IMR-90 (cell line): ENCODE results near the gene IFT43. TPM values are rescaled to one million over a fixed set of nuclear protein-coding genes. Genes with fewer than 3 reads are reported as not detected.

Source experiments
- ATAC-seq: fragments of 200-7000 bp; cut with Tn5 transposase; 2 replicates; pipeline ENCODE4 v1.9.1; 2020; ENCODE audit warnings: low read depth, mild to moderate bottlenecking, moderate library complexity
- BruUV-seq: library from RNA; stranded (reverse); fragments of 400-500 nt; replicated peaks from 2 replicates; lab custom pipeline; 2021; lab: Mats Ljungman, UMichigan
- CTCF ChIA-PET: fragments of 300-600 bp; formaldehyde crosslinking; extraction: SDS; loops from one replicate; lab custom pipeline; 2021; ENCODE audit warnings: antibody characterized with exemption; lab: Yijun Ruan, JAX
- POLR2A ChIA-PET: fragments of 300-600 bp; sonication (Branson Sonifier 250); formaldehyde crosslinking; loops from one replicate; lab custom pipeline; 2022; ENCODE audit warnings: antibody characterized with exemption; ENCODE audit not compliant: unreplicated experiment; lab: Charles Lee
- DNase-seq: peaks from one replicate; pipeline ENCODE4 v3.0.0; 2013
- H2AFZ ChIP-seq: replicated peaks from 2 replicates; pipeline ENCODE3; 2013; ENCODE audit warnings: low read length, mild to moderate bottlenecking; ENCODE audit not compliant: poor library complexity
- H2AK5ac ChIP-seq: 2 replicates; pipeline ENCODE4 v1.6.1; 2013; ENCODE audit warnings: low read depth, low read length, inconsistent platforms
- H2AK9ac ChIP-seq: replicated peaks from 2 replicates; pipeline ENCODE3; 2013; ENCODE audit warnings: mild to moderate bottlenecking, low read depth, low read length, moderate library complexity; ENCODE audit not compliant: poor library complexity
- H2BK120ac ChIP-seq: 2 replicates; pipeline ENCODE4 v1.6.1; 2013; ENCODE audit warnings: low read depth, low read length, inconsistent platforms
- H2BK15ac ChIP-seq: 3 replicates; pipeline ENCODE4 v1.6.1; 2013; ENCODE audit warnings: low read depth, low read length, inconsistent platforms
- H2BK20ac ChIP-seq: 2 replicates; pipeline ENCODE4 v1.6.1; 2013; ENCODE audit warnings: low read depth, mild to moderate bottlenecking, inconsistent platforms, low read length, moderate library complexity
- H2BK5ac ChIP-seq: 2 replicates; pipeline ENCODE4 v1.6.1; 2013; ENCODE audit warnings: mild to moderate bottlenecking, low read depth, low read length, inconsistent platforms; ENCODE audit not compliant: poor library complexity, severe bottlenecking
- H3K14ac ChIP-seq: replicated peaks from 2 replicates; pipeline ENCODE4 v1.6.1; 2013; ENCODE audit warnings: low read depth, low read length, inconsistent platforms
- H3K18ac ChIP-seq: 2 replicates; pipeline ENCODE4 v1.6.1; 2013; ENCODE audit warnings: low read depth, low read length, control low read depth
- H3K23ac ChIP-seq: 2 replicates; pipeline ENCODE4 v1.6.1; 2013; ENCODE audit warnings: low read depth, low read length, inconsistent platforms
- H3K27ac ChIP-seq: 2 replicates; pipeline ENCODE4 v1.5.1; 2013; ENCODE audit warnings: mild to moderate bottlenecking, control low read depth, low read length; ENCODE audit not compliant: insufficient read depth
- H3K27me3 ChIP-seq: 2 replicates; pipeline ENCODE4 v1.6.1; 2013; ENCODE audit warnings: low read length; ENCODE audit not compliant: control insufficient read depth, insufficient read depth
- H3K36me3 ChIP-seq: 2 replicates; pipeline ENCODE4 v1.6.1; 2013; ENCODE audit warnings: low read length, mixed read lengths; ENCODE audit not compliant: control insufficient read depth, insufficient read depth
- H3K4ac ChIP-seq: 2 replicates; pipeline ENCODE4 v1.6.1; 2013; ENCODE audit warnings: low read depth, low read length, inconsistent platforms
- H3K4me1 ChIP-seq: 2 replicates; pipeline ENCODE4 v1.6.1; 2013; ENCODE audit warnings: low read length, mixed read lengths; ENCODE audit not compliant: control insufficient read depth, insufficient read depth
- H3K4me2 ChIP-seq: 2 replicates; pipeline ENCODE4 v1.6.1; 2013; ENCODE audit warnings: low read depth, mild to moderate bottlenecking, control low read depth, low read length, moderate library complexity
- H3K4me3 ChIP-seq: 2 replicates; pipeline ENCODE4 v1.5.1; 2013; ENCODE audit warnings: low read depth, mild to moderate bottlenecking, control low read depth, low read length, moderate library complexity; ENCODE audit not compliant: insufficient read depth
- H3K56ac ChIP-seq: 2 replicates; pipeline ENCODE4 v1.6.1; 2013; ENCODE audit warnings: low read length, inconsistent platforms; ENCODE audit not compliant: insufficient read depth; ENCODE audit errors: extremely low read depth
- H3K79me1 ChIP-seq, 2 experiments: 2 replicates each; pipeline ENCODE4 v1.6.1; 2013; ENCODE audit warnings: low read length in 2 of 2, inconsistent platforms in 1 of 2, low read depth in 1 of 2
- H3K9ac ChIP-seq: 2 replicates; pipeline ENCODE4 v1.6.1; 2013; ENCODE audit warnings: low read depth, low read length, control low read depth
- H3K9me1 ChIP-seq: 2 replicates; pipeline ENCODE4 v1.6.1; 2013; ENCODE audit warnings: low read length, inconsistent platforms; ENCODE audit not compliant: insufficient read depth
- H3K9me3 ChIP-seq: 2 replicates; pipeline ENCODE4 v1.6.1; 2013; ENCODE audit warnings: low read length; ENCODE audit not compliant: control insufficient read depth, insufficient read depth
- H4K20me1 ChIP-seq: 2 replicates; pipeline ENCODE4 v1.6.1; 2013; ENCODE audit warnings: low read length, inconsistent platforms; ENCODE audit not compliant: insufficient read depth
- H4K5ac ChIP-seq: 2 replicates; pipeline ENCODE4 v1.6.1; 2013; ENCODE audit warnings: mild to moderate bottlenecking, low read depth, low read length, control low read depth
- H4K8ac ChIP-seq, 2 experiments: 2 replicates each; pipeline ENCODE4 v1.6.1; 2013; ENCODE audit warnings: low read depth in 2 of 2, low read length in 2 of 2, control low read depth in 1 of 2, inconsistent platforms in 1 of 2
- H4K91ac ChIP-seq: 2 replicates; pipeline ENCODE4 v1.6.1; 2013; ENCODE audit warnings: low read depth, low read length, inconsistent platforms; ENCODE audit not compliant: insufficient read depth
- NFE2L2 ChIP-seq: fragments of 150-350 bp; IDR thresholded peaks from 2 replicates; pipeline ENCODE4 v1.6.1; 2016; ENCODE audit warnings: low read depth, mild to moderate bottlenecking, low read length
- POLR2A ChIP-seq: IDR thresholded peaks from 2 replicates; pipeline ENCODE4 v1.6.1; 2012; ENCODE audit warnings: mild to moderate bottlenecking, low read depth, low read length
- RAD21 ChIP-seq: IDR thresholded peaks from 2 replicates; pipeline ENCODE4 v1.6.1; 2012; ENCODE audit warnings: low read length, improper control_type of control experiment
- WGBS, 2 experiments: methylation state at CpG; one replicate each; pipeline versions ENCODE4 v1.1.5 to v1.1.7; 2013; ENCODE audit warnings: missing lambda C conversion rate in 2 of 2; ENCODE audit not compliant: insufficient read length in 1 of 2; ENCODE audit errors: extremely low coverage in 2 of 2; 5-methylcytosine and 5-hydroxymethylcytosine counted together
- dilution Hi-C: fragments of 300-500 bp; cut with HindIII; formaldehyde crosslinking; loops from one replicate; pipeline ENCODE4 v1.14.3; 2018; ENCODE audit warnings: low sequenced_read_pairs; ENCODE audit not compliant: unreplicated experiment
- in situ Hi-C: fragments of 300-500 bp; cut with MboI; formaldehyde crosslinking; loops from 3 replicates; pipeline ENCODE4 v1.14.3; 2019; ENCODE audit warnings: low sequenced_read_pairs, inconsistent platforms, mixed read lengths
- intact Hi-C: fragments of 100-400 bp; cut with micrococcal nuclease; formaldehyde crosslinking; loops from 2 replicates; pipeline ENCODE4 v1.10.0; 2022
- polyA plus RNA-seq, 3 experiments: library from polyadenylated mRNA; depleted of rRNA; stranded (reverse); fragments of >200 nt; gene quantifications; 2 replicates each; pipeline ENCODE4 v1.2.3, GENCODE V29; 2012; ENCODE audit warnings: low replicate concordance in 1 of 3
- total RNA-seq: library from RNA; depleted of rRNA; stranded (reverse); fragments of >200 nt; gene quantifications from 2 replicates; pipeline ENCODE4 v1.2.3, GENCODE V29; 2012
- TF ChIP-seq, protein P1 (sequence below): conservative IDR thresholded peaks from 2 replicates; pipeline ENCODE4 v1.5.1; 2012; ENCODE audit warnings: mild to moderate bottlenecking, low read depth, low read length, improper control_type of control experiment

IFT43 gene
- total and polyA plus RNA-seq, 2 of the 4 experiments (the other 2 are of a cell fraction): 41.4 to 43.2 TPM

DNA sequence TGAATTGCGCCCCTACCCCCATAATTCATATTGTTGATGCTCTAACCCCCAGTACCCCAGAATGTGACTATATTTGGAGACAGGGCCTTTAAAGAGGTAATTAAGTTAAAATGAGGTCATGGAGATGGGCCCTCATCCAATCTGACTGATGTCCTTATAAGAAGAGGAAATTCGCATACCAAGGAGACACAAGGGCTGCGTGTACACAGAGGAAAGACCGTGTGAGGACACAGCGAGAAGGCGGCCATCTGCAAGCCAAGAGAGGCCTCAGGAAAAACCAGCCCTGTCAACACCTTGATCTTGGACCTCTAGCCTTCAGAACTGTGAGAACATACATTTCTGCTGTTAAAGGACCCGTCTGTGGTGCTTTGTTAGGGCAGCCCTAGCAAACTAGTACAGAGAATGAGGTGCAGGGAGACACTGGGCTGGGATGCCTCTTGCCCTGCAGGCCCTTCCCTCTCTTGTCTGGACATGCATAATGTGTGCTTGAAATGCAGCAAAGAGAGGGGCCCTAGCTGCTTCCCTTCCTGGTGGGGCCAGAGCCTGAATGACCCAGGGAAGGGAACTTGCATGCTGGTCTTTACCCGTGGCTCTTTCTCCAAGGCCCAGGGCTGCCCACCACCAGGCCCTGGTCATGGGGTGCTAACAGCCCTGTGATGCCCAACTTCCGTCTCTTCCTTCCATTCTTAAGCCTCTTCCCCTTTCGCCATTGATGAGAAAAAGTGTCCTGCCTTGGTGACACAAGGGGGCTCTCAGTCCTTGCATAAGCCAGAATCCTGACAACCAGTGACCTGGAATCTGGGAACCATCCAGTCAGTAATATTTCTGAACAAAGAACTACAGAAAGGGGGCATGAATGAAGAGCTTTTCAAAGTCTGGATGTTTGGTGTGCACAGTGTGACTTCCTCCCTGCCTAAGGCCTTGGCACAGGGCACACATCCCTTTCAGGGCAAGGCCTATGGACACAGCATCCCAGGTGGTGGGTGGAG, 116.1 kb downstream of the IFT43 start:
- Histone ChIP-seq H3K79me1 (no peaks in the 10 kb centered on the region), H3K27me3 (peaks cover 11% of the 10 kb centered on the region; the same call in 1 of the 2 replicates), H3K56ac (no peak overlapping the region), H2BK120ac (no peak overlapping the region), H3K4ac (no peak overlapping the region), H4K8ac (no peak overlapping the region), H3K4me3 (no peak overlapping the region), H3K18ac (no peak overlapping the region), H3K23ac (no peak overlapping the region), H3K14ac (no peak overlapping the region), H3K27ac (no peak overlapping the region), H4K5ac (no peak overlapping the region), H2BK15ac (no peak overlapping the region), H3K36me3 (no peaks in the 10 kb centered on the region), H2BK20ac (no peak overlapping the region), H2AK5ac (no peak overlapping the region), H3K4me1 (no peaks in the 10 kb centered on the region), H2BK5ac (no peak overlapping the region), H4K91ac (no peak overlapping the region), H3K9me1 (no peaks in the 10 kb centered on the region), H2AK9ac (no peak overlapping the region), H3K4me2 (no peak overlapping the region), H3K9me3 (no peaks in the 10 kb centered on the region), H3K9ac (no peak overlapping the region), H4K20me1 (no peaks in the 10 kb centered on the region), H2AFZ (no peak overlapping the region)
- no peak for TF ChIP-seq POLR2A
- TF ChIP-seq NFE2L2: no peak
- TF ChIP-seq, protein P1, sequence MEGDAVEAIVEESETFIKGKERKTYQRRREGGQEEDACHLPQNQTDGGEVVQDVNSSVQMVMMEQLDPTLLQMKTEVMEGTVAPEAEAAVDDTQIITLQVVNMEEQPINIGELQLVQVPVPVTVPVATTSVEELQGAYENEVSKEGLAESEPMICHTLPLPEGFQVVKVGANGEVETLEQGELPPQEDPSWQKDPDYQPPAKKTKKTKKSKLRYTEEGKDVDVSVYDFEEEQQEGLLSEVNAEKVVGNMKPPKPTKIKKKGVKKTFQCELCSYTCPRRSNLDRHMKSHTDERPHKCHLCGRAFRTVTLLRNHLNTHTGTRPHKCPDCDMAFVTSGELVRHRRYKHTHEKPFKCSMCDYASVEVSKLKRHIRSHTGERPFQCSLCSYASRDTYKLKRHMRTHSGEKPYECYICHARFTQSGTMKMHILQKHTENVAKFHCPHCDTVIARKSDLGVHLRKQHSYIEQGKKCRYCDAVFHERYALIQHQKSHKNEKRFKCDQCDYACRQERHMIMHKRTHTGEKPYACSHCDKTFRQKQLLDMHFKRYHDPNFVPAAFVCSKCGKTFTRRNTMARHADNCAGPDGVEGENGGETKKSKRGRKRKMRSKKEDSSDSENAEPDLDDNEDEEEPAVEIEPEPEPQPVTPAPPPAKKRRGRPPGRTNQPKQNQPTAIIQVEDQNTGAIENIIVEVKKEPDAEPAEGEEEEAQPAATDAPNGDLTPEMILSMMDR: 0 out of 2 replicates have a peak, but pooled peaks have one; percentile 2
- no peak for TF ChIP-seq RAD21
- ChIA-PET CTCF (no interaction called here), POLR2A (no interaction called here)
- intact Hi-C loops: no loop called here
- dilution Hi-C loops: no loop called here
- in situ Hi-C loops: no loop called here
- WGBS, 2 experiments: 67% methylated on average over 1 of the region's 10 CpGs; no CpG with 5 or more reads in 1 of the 2 experiments
- BruUV-seq: no TSS peak
- peak; percentile 17; the same call in 1 of the 2 replicates for ATAC-seq
- DNase-seq: peak; percentile 7
